Activated CD4-positive, alpha-beta T cell treated with anti-CD3 and anti-CD28 coated beads, Interleukin-2, amount 50 U/mL, for 48 hours (primary cell): ENCODE data around the gene CUX1.

Experiments
- DNase-seq, 2 experiments: peaks; one replicate each; pipeline ENCODE4 v3.0.0-alpha.2; 2020

CUX1 gene

GRCh38 chr7:101960985-101961708, 143.7 kb downstream of the CUX1 start:
- no peak for DNase-seq

GRCh38 chr7:101961811-101962210, 144.4 kb downstream of the CUX1 start:
- DNase-seq = no peak

GRCh38 chr7:101963693-101964092, 146.3 kb downstream of the CUX1 start:
- DNase-seq = no peak

- DNase-seq = no peak
Observed at GRCh38 chr7:101964680-101965452, 147.4 kb downstream of the CUX1 start.

GRCh38 chr7:101968720-101969466, 151.5 kb downstream of the CUX1 start:
- DNase-seq = no peak

GRCh38 chr7:101969997-101970585, 152.7 kb downstream of the CUX1 start:
- DNase-seq = no peak

GRCh38 chr7:101970801-101971200, 153.4 kb downstream of the CUX1 start:
- no peak for DNase-seq

GRCh38 chr7:101971457-101971856, 154.0 kb downstream of the CUX1 start:
- DNase-seq = no peak

- DNase-seq = no peak
Observed at GRCh38 chr7:101972627-101973026, 155.2 kb downstream of the CUX1 start.

- DNase-seq = no peak
Observed at GRCh38 chr7:101973130-101973529, 155.7 kb downstream of the CUX1 start.

- no peak for DNase-seq
Observed at GRCh38 chr7:101974393-101974792, 157.0 kb downstream of the CUX1 start.

- DNase-seq = no peak
Observed at GRCh38 chr7:101975046-101975445, 157.6 kb downstream of the CUX1 start.

GRCh38 chr7:101976411-101976810, 159.0 kb downstream of the CUX1 start:
- DNase-seq = no peak

GRCh38 chr7:101977249-101977648, 159.8 kb downstream of the CUX1 start:
- no peak for DNase-seq

GRCh38 chr7:101978683-101979082, 161.3 kb downstream of the CUX1 start:
- DNase-seq = no peak

- no peak for DNase-seq
Observed at GRCh38 chr7:101983147-101983811, 165.9 kb downstream of the CUX1 start.

- DNase-seq = no peak
Observed at GRCh38 chr7:101984133-101984879, 166.9 kb downstream of the CUX1 start.

GRCh38 chr7:101985057-101985902, 167.9 kb downstream of the CUX1 start:
- DNase-seq = no peak

- no peak for DNase-seq
Observed at GRCh38 chr7:101985903-101986734, 168.7 kb downstream of the CUX1 start.

GRCh38 chr7:101987494-101987893, 170.1 kb downstream of the CUX1 start:
- no peak for DNase-seq
